ENCODE measurements around the gene MAD2L2.

Gene MAD2L2

DNA sequence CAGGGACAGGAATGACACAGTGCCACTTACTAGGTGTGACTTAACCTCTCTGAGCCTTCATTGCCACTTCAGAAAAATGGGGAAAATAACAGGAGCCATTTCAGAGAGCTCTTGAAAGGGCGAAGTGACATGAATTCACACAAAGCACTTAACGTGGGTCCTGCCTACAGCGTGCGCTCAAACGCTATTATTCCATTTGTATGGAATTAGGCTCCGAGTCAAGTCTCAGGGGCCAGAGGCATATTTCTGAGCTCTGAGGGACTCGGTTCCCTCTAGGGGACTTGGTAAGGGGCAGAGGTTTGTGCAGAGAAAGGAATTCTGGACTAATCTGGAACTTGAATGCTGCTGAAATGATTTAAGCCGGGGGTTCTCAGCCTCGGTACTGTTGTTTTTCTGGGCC is 24.6 kb upstream of the MAD2L2 start:
- H3K27me3 ChIP-seq (ENCODE audit: low read depth, low read length): no peaks in the 10 kb centered on the region
- H3K36me3 ChIP-seq (replicated peaks; ENCODE audit: low read depth, low read length): no peaks in the 10 kb centered on the region
- no peak overlapping the region for H2AFZ ChIP-seq (ENCODE audit: low read depth, low read length)
- H3K4me3 ChIP-seq (ENCODE audit: low read length): no peak overlapping the region
- H3K27ac ChIP-seq (ENCODE audit: low read length): no peak overlapping the region
- H3K9me3 ChIP-seq (ENCODE audit: insufficient read depth, low read length): no peaks in the 10 kb centered on the region
- no peak overlapping the region for H3K4me2 ChIP-seq (ENCODE audit: low read length)
- H3K79me2 ChIP-seq (ENCODE audit: low read length): no peaks in the 10 kb centered on the region
- H3K4me1 ChIP-seq (ENCODE audit: low read length): no peaks in the 10 kb centered on the region
- H3K9ac ChIP-seq (ENCODE audit: low read length): no peak overlapping the region
- H4K20me1 ChIP-seq (ENCODE audit: insufficient read depth, low read length): no peaks in the 10 kb centered on the region
- TF ChIP-seq, protein P1, sequence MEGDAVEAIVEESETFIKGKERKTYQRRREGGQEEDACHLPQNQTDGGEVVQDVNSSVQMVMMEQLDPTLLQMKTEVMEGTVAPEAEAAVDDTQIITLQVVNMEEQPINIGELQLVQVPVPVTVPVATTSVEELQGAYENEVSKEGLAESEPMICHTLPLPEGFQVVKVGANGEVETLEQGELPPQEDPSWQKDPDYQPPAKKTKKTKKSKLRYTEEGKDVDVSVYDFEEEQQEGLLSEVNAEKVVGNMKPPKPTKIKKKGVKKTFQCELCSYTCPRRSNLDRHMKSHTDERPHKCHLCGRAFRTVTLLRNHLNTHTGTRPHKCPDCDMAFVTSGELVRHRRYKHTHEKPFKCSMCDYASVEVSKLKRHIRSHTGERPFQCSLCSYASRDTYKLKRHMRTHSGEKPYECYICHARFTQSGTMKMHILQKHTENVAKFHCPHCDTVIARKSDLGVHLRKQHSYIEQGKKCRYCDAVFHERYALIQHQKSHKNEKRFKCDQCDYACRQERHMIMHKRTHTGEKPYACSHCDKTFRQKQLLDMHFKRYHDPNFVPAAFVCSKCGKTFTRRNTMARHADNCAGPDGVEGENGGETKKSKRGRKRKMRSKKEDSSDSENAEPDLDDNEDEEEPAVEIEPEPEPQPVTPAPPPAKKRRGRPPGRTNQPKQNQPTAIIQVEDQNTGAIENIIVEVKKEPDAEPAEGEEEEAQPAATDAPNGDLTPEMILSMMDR (IDR thresholded peaks at IDR 0.05; ENCODE audit: low read depth, low read length): no peak
- no peak for TF ChIP-seq EZH2phosphoT487 (IDR thresholded peaks at IDR 0.05; ENCODE audit: low read depth)

DNA sequence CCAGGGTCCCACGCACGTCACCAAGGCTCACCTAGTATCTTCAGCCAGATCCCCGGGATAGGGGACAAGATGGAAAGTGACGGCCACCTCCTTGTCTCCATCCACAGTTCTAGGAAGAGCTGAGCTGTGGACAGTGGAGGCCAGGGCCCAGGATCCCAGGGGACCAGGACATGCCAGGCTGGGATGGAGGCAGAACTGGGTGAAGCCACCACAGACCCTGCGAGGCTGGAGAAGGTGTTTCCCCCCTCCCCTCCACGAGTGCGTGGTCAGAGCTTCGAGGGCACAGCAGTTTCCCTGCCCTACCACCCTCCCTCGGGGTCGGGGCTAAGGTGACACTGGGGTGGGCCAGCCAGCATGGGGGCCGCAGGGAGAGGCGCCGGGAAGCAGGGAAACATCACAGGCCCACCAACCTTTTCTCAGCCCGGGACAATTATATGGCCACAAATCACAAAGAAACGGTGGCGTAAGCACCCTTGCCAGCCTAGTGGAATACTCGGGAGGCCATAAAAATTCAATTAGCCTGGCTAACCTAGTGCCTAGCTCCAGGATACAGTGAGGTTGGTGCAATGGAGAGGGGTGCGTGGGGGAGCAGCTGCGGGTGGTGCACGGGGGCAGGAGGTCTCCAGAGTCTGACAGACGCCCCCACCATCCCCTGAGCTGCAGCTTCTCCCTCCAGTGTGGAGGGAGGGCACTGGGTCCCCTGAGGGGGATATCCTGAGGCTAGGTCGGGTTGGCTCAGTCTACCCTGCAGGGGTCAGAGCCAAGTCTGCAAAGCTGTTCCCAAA is 23.9 kb upstream of the MAD2L2 start:
- H3K27me3 ChIP-seq (ENCODE audit: low read depth, low read length): no peaks in the 10 kb centered on the region
- H3K9me3 ChIP-seq (ENCODE audit: insufficient read depth, low read length): no peaks in the 10 kb centered on the region
- no peak overlapping the region for H3K9ac ChIP-seq (ENCODE audit: low read length)
- no peaks in the 10 kb centered on the region for H4K20me1 ChIP-seq (ENCODE audit: insufficient read depth, low read length)
- no peaks in the 10 kb centered on the region for H3K4me1 ChIP-seq (ENCODE audit: low read length)
- TF ChIP-seq, protein P1 (IDR thresholded peaks at IDR 0.05; ENCODE audit: low read depth, low read length): no peak
- no peak for TF ChIP-seq EZH2phosphoT487 (IDR thresholded peaks at IDR 0.05; ENCODE audit: low read depth)
- H3K4me3 ChIP-seq (ENCODE audit: low read length): no peak overlapping the region
- no peak overlapping the region for H2AFZ ChIP-seq (ENCODE audit: low read depth, low read length)
- no peak overlapping the region for H3K4me2 ChIP-seq (ENCODE audit: low read length)
- H3K27ac ChIP-seq (ENCODE audit: low read length): no peak overlapping the region
- H3K36me3 ChIP-seq (replicated peaks; ENCODE audit: low read depth, low read length): no peaks in the 10 kb centered on the region
- H3K79me2 ChIP-seq (ENCODE audit: low read length): no peaks in the 10 kb centered on the region

DNA sequence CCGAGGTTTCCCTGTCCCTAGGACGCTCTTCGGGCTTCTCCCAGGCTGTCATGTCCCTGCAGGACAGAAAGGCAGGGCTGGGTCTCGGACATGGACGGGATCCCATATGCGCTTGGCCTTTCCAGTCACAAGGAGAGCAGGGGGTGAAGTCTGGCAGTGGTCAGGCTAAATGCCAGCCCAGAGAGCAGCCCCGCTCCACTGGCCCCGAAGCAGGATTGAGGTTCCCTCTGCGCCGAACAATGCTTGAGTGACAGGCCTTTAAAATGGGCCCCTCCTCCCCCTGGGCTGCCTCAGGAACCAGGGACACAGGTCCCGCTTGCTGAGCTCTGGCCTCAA is 23.2 kb upstream of the MAD2L2 start:
- H2AFZ ChIP-seq (ENCODE audit: low read depth, low read length): no peak overlapping the region
- no peaks in the 10 kb centered on the region for H3K9me3 ChIP-seq (ENCODE audit: insufficient read depth, low read length)
- H3K4me3 ChIP-seq (ENCODE audit: low read length): no peak overlapping the region
- H3K79me2 ChIP-seq (ENCODE audit: low read length): no peaks in the 10 kb centered on the region
- H3K27me3 ChIP-seq (ENCODE audit: low read depth, low read length): no peaks in the 10 kb centered on the region
- H3K4me1 ChIP-seq (ENCODE audit: low read length): no peaks in the 10 kb centered on the region
- no peaks in the 10 kb centered on the region for H3K36me3 ChIP-seq (replicated peaks; ENCODE audit: low read depth, low read length)
- no peak overlapping the region for H3K4me2 ChIP-seq (ENCODE audit: low read length)
- H4K20me1 ChIP-seq (ENCODE audit: insufficient read depth, low read length): no peaks in the 10 kb centered on the region
- TF ChIP-seq EZH2phosphoT487 (IDR thresholded peaks at IDR 0.05; ENCODE audit: low read depth): no peak
- TF ChIP-seq, protein P1 (IDR thresholded peaks at IDR 0.05; ENCODE audit: low read depth, low read length): no peak
- H3K27ac ChIP-seq (ENCODE audit: low read length): no peak overlapping the region
- no peak overlapping the region for H3K9ac ChIP-seq (ENCODE audit: low read length)

DNA sequence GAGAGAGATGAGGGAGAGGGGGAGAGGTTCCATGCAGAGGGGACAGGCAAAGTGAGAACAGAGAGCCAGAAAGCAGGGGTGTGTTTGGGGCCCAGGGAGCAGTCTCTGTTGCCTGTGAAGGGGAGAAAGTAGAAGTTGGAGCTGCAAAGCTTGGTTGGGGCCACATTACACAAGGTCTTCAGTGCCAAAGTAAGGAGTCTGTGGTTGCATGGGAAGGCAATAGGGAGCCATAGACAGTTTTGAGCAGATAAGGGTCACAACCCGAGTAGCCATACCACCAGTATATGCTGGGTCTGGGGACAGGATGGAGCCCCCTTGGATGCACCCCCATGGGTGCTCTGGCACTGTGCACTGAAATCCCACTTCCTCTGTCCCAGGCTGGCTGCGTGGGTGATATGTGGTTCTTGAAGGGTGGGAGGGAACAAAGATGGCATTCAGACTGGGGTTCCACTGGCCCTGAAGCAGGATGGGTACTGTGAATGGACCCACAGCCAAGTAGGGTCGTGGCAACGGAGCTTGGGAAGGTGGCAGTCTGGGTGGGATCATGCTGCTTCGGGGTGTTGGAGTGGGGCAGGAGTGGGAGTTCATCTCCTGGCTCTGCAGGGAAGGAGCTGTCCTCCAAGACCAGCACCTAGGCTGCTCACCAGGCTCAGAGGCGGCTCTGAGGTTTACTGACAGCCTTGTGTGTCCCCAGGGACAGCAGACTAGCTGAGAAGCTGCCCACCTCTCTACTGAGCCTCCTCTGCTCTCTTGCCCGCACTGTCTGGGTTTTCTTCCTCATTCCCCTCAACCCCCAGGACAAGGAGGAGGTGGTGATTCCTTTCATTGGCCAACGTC is 22.6 kb upstream of the MAD2L2 start:
- Histone ChIP-seq H3K4me2 (ENCODE audit: low read length) (no peak overlapping the region), H3K9me3 (ENCODE audit: insufficient read depth, low read length) (no peaks in the 10 kb centered on the region), H3K4me3 (ENCODE audit: low read length) (no peak overlapping the region), H3K36me3 (replicated peaks; ENCODE audit: low read depth, low read length) (no peaks in the 10 kb centered on the region), H2AFZ (ENCODE audit: low read depth, low read length) (no peak overlapping the region), H3K27me3 (ENCODE audit: low read depth, low read length) (no peaks in the 10 kb centered on the region), H3K4me1 (ENCODE audit: low read length) (no peaks in the 10 kb centered on the region), H3K27ac (ENCODE audit: low read length) (no peak overlapping the region), H3K79me2 (ENCODE audit: low read length) (no peaks in the 10 kb centered on the region), H4K20me1 (ENCODE audit: insufficient read depth, low read length) (no peaks in the 10 kb centered on the region), H3K9ac (ENCODE audit: low read length) (no peak overlapping the region)
- TF ChIP-seq, protein P1 (IDR thresholded peaks at IDR 0.05; ENCODE audit: low read depth, low read length): no peak
- no peak for TF ChIP-seq EZH2phosphoT487 (IDR thresholded peaks at IDR 0.05; ENCODE audit: low read depth)

Data from OCI-LY3 (cell line).